Left ventricle myocardium inferior (tissue), 1 donor: ENCODE measurements around the gene RNASE13. TPM values are rescaled to one million over a fixed set of nuclear protein-coding genes. Genes with fewer than 3 reads are reported as not detected.

Source experiments
- DNase-seq: peaks from one replicate; pipeline ENCODE4 v3.0.0-alpha.2; 2020
- H3K27ac ChIP-seq: fragments of 200-600 bp; replicated peaks from 2 replicates; pipeline ENCODE4 v1.8.0; 2021
- H3K27me3 ChIP-seq: fragments of 200-600 bp; 2 replicates; pipeline ENCODE4 v1.8.0; 2021; ENCODE audit warnings: low read depth
- H3K36me3 ChIP-seq: fragments of 200-600 bp; 2 replicates; pipeline ENCODE4 v1.8.0; 2021
- H3K4me1 ChIP-seq: fragments of 200-600 bp; 2 replicates; pipeline ENCODE4 v1.8.0; 2021
- H3K4me3 ChIP-seq: fragments of 200-600 bp; 2 replicates; pipeline ENCODE4 v1.8.0; 2021; ENCODE audit warnings: mild to moderate bottlenecking, moderate library complexity
- H3K9me3 ChIP-seq: fragments of 200-600 bp; replicated peaks from 2 replicates; pipeline ENCODE4 v1.8.0; 2021
- CTCF ChIP-seq: fragments of 200-600 bp; IDR thresholded peaks from 2 replicates; pipeline ENCODE4 v1.8.0; 2021; ENCODE audit warnings: antibody characterized with exemption, mild to moderate bottlenecking, borderline replicate concordance
- intact Hi-C: fragments of 100-400 bp; cut with micrococcal nuclease; formaldehyde crosslinking; loops from one replicate; pipeline ENCODE4 v1.11.0; 2022
- total RNA-seq: library from RNA; stranded (reverse); fragmentation: NEBNext Ultra II Directional; extraction: Animal tissue kit (Norgen Biotek cat#: 25700); gene quantifications from one replicate; pipeline ENCODE4 v1.2.1, GENCODE V29; 2021
- donor health status: DM: no; HTN: yes; CAD: no; lungs with severe emphysema.

The RNASE13 gene
- total RNA-seq, 1 donor from 2014 or later: not detected

DNA sequence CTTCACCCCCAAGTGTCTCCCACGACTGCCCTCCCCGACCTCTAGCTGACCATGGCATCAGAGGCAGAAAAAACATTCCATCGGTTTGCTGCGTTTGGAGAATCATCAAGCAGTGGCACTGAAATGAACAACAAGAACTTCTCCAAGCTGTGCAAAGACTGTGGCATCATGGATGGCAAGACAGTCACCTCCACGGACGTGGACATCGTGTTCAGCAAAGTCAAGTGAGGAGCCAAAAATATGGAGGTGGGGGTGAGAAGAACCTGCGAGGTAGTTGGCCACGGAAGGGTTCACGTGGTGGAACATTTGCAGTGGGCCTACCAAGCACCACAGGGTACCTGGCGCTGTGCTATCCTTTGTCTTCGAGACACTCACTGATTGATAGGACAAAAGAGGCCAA is 4.1 kb downstream of the RNASE13 start:
- Histone ChIP-seq H3K9me3 (no peaks in the 10 kb centered on the region), H3K27me3 (no peaks in the 10 kb centered on the region), H3K27ac (no peak overlapping the region), H3K4me3 (no peak overlapping the region), H3K4me1 (peaks cover 16% of the 10 kb centered on the region), H3K36me3 (no peaks in the 10 kb centered on the region)
- intact Hi-C loops: no loop called here
- TF ChIP-seq CTCF: no peak
- no peak for DNase-seq

DNA sequence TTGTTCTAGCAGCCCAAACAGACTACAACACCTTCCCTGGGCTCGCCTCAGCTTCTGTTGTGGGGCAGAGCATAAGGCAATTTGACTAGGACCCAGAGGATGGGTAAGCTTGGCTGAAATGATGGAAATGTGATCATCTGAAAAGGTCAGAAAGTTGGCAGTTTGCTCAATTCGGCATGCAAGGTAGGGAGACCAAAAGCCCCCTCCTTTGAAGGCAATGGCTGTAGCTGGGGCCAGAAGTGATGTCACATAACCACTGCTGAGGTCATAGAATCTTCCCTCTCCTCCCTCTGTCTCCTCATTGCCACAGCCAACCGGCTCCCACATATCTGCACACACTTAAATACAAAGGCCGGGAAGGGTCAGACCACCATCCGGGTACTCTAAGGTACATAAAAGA is 4.7 kb downstream of the RNASE13 start, which contains the start of gene TPPP2:
TSS of gene TPPP2 (plus strand) at position 301 of the 400 bp plus-strand sequence. CDS start 365 bp downstream, outside the sequence.
- intact Hi-C loops: no loop called here
- Histone ChIP-seq H3K9me3 (no peaks in the 10 kb centered on the region), H3K4me3 (no peak within 1 kb of the TSS), H3K27ac (no peak within 1 kb of the TSS), H3K27me3 (no peaks in the 10 kb centered on the region), H3K36me3 (no peaks in the 10 kb centered on the region), H3K4me1 (peaks cover 21% of the 10 kb centered on the region)
- TF ChIP-seq CTCF: no peak
- no peak for DNase-seq

- H3K27me3 ChIP-seq: no peaks in the 10 kb centered on the region
- no peak overlapping the region for H3K4me3 ChIP-seq
- peaks cover 3% of the 10 kb centered on the region for H3K36me3 ChIP-seq
- H3K27ac ChIP-seq: peak overlapping the region; percentile 99
- H3K4me1 ChIP-seq: peaks cover 50% of the 10 kb centered on the region
- intact Hi-C loops: no loop called here
- H3K9me3 ChIP-seq: no peaks in the 10 kb centered on the region
- DNase-seq: no peak
- no peak for TF ChIP-seq CTCF
These were observed 7.7 kb downstream of the RNASE13 start for GRCh38 chr14:21026988-21027315.

- Histone ChIP-seq H3K4me1 (peaks cover 54% of the 10 kb centered on the region), H3K36me3 (peaks cover 8% of the 10 kb centered on the region), H3K27ac (peak overlapping the region; percentile 99), H3K9me3 (no peaks in the 10 kb centered on the region), H3K27me3 (no peaks in the 10 kb centered on the region), H3K4me3 (peak overlapping the region; percentile 83)
- no peak for DNase-seq
- no peak for TF ChIP-seq CTCF
- intact Hi-C loops: no loop called here
These were observed 8.2 kb downstream of the RNASE13 start for GRCh38 chr14:21026274-21026987.

- peak overlapping the region; percentile 83 for H3K4me3 ChIP-seq
- no peaks in the 10 kb centered on the region for H3K9me3 ChIP-seq
- TF ChIP-seq CTCF: no peak
- no peaks in the 10 kb centered on the region for H3K27me3 ChIP-seq
- DNase-seq: peak; percentile 91
- H3K4me1 ChIP-seq: peaks cover 57% of the 10 kb centered on the region
- H3K36me3 ChIP-seq: peaks cover 16% of the 10 kb centered on the region
- H3K27ac ChIP-seq: peak overlapping the region; percentile 99
- intact Hi-C loops: no loop called here
These were observed 9.0 kb downstream of the RNASE13 start for GRCh38 chr14:21025371-21026273.
